ENCODE results near the gene RAB31. TPM values are rescaled to one million over a fixed set of nuclear protein-coding genes. Genes with fewer than 3 reads are reported as not detected.
A peak's percentile ranks its signal among the peaks of the same experiment; 100 is the strongest.

RAB31 gene
- polyA plus RNA-seq, 1 donor from 2014 or later = 16.3 TPM

DNA sequence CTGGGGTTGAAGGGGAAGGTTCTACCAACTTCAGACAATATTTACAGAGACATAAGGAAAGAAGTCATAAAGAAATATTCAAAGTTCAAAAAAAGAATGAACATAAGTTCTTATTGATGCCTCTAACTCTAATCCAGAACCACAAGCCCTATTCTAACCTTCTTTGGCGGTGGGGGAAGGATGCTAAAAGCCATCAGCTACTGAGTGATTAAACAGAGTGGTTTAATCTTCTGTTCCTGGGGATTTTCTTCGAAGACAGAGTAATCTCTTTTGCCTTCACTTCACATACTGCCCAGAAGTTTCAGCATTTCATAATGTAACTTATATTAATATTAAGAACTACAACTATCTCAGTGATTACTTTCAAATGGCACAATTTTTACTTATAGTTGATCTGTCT lies 126.5 kb downstream of the RAB31 start:
- Histone ChIP-seq H4K20me1 (ENCODE audit: insufficient read depth) (no peaks in the 10 kb centered on the region), H3K4me2 (ENCODE audit: low read length) (no peak overlapping the region), H3K79me2 (replicated peaks; ENCODE audit: insufficient read depth, low read length) (no peaks in the 10 kb centered on the region), H3F3A (ENCODE audit: insufficient read depth, low read length, poor library complexity, severe bottlenecking) (no peaks in the 10 kb centered on the region), H3K9me3 (ENCODE audit: low read length) (no peaks in the 10 kb centered on the region), H3K9me2 (ENCODE audit: insufficient read depth, low read length) (no peaks in the 10 kb centered on the region), H2AFZ (ENCODE audit: low read depth, low read length) (no peak overlapping the region), H3K27ac (ENCODE audit: low read length) (no peak overlapping the region), H3K27me3 (ENCODE audit: insufficient read depth, low read depth, low read length) (no peaks in the 10 kb centered on the region), H3K9ac (ENCODE audit: low read length) (no peak overlapping the region), H3K36me3 (ENCODE audit: insufficient read depth, low read length) (no peaks in the 10 kb centered on the region), H3K4me3 (ENCODE audit: low read length) (no peak overlapping the region)
- TF ChIP-seq SMC3 (conservative IDR thresholded peaks at IDR 0.05; ENCODE audit: poor library complexity) (no peak), RAD21 (conservative IDR thresholded peaks at IDR 0.05) (no peak)
- TF ChIP-seq, protein P1, sequence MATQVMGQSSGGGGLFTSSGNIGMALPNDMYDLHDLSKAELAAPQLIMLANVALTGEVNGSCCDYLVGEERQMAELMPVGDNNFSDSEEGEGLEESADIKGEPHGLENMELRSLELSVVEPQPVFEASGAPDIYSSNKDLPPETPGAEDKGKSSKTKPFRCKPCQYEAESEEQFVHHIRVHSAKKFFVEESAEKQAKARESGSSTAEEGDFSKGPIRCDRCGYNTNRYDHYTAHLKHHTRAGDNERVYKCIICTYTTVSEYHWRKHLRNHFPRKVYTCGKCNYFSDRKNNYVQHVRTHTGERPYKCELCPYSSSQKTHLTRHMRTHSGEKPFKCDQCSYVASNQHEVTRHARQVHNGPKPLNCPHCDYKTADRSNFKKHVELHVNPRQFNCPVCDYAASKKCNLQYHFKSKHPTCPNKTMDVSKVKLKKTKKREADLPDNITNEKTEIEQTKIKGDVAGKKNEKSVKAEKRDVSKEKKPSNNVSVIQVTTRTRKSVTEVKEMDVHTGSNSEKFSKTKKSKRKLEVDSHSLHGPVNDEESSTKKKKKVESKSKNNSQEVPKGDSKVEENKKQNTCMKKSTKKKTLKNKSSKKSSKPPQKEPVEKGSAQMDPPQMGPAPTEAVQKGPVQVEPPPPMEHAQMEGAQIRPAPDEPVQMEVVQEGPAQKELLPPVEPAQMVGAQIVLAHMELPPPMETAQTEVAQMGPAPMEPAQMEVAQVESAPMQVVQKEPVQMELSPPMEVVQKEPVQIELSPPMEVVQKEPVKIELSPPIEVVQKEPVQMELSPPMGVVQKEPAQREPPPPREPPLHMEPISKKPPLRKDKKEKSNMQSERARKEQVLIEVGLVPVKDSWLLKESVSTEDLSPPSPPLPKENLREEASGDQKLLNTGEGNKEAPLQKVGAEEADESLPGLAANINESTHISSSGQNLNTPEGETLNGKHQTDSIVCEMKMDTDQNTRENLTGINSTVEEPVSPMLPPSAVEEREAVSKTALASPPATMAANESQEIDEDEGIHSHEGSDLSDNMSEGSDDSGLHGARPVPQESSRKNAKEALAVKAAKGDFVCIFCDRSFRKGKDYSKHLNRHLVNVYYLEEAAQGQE (IDR thresholded peaks at IDR 0.05; ENCODE audit: borderline replicate concordance) = no peak

DNA sequence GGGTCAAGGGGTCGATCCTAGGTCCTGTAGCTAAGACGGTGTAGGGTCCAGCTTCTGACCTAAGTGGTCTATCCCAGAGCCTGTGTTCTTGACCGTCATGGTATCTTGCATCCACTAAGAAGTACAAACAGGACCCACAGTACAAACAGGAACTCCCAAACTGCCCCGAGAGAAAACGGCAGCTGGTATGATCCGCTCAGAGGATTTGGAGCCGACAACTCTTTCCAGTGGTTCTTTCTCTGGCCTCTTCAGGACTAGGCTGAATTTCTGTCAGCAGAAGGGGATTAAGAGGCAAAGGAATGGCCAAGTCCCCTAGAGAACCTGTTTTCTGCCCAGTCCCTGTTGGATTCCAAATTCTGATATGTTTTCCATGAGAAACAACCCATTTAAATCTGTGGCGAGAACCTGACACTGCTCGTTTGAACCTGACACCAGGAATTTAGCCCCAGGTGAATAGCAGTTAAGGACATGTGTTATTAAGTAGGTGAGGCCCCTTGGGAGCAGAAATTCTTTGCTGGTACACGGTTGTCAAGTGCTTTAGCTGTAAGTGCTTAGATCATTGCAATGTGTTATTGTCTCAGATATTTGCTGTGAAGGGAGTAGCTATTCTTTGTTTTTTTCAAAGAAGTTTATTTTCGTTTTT lies 127.1 kb downstream of the RAB31 start:
- H3K27ac ChIP-seq (ENCODE audit: low read length) = peak overlapping the region; percentile 15
- TF ChIP-seq POLR2AphosphoS5 (IDR thresholded peaks at IDR 0.05) (peak; percentile 54), RAD21 (conservative IDR thresholded peaks at IDR 0.05) (no peak)
- no peak overlapping the region for H2AFZ ChIP-seq (ENCODE audit: low read depth, low read length)
- no peaks in the 10 kb centered on the region for H3F3A ChIP-seq (ENCODE audit: insufficient read depth, low read length, poor library complexity, severe bottlenecking)
- H3K27me3 ChIP-seq (ENCODE audit: insufficient read depth, low read depth, low read length) = no peaks in the 10 kb centered on the region
- no peaks in the 10 kb centered on the region for H3K79me2 ChIP-seq (replicated peaks; ENCODE audit: insufficient read depth, low read length)
- no peaks in the 10 kb centered on the region for H3K9me2 ChIP-seq (ENCODE audit: insufficient read depth, low read length)
- H3K4me2 ChIP-seq (ENCODE audit: low read length) = peak overlapping the region; percentile 60
- no peaks in the 10 kb centered on the region for H3K9me3 ChIP-seq (ENCODE audit: low read length)
- H3K9ac ChIP-seq (ENCODE audit: low read length) = peak overlapping the region; percentile 38
- H4K20me1 ChIP-seq (ENCODE audit: insufficient read depth) = no peaks in the 10 kb centered on the region
- H3K36me3 ChIP-seq (ENCODE audit: insufficient read depth, low read length) = no peaks in the 10 kb centered on the region
- peak overlapping the region; percentile 51 for H3K4me3 ChIP-seq (ENCODE audit: low read length)

- Histone ChIP-seq H3K4me3 (ENCODE audit: low read length) (peak overlapping the region; percentile 51), H3K27me3 (ENCODE audit: insufficient read depth, low read depth, low read length) (no peaks in the 10 kb centered on the region), H3K9me2 (ENCODE audit: insufficient read depth, low read length) (no peaks in the 10 kb centered on the region), H4K20me1 (ENCODE audit: insufficient read depth) (no peaks in the 10 kb centered on the region), H3K79me2 (replicated peaks; ENCODE audit: insufficient read depth, low read length) (no peaks in the 10 kb centered on the region), H3K9ac (ENCODE audit: low read length) (peak overlapping the region; percentile 38), H2AFZ (ENCODE audit: low read depth, low read length) (no peak overlapping the region), H3K27ac (ENCODE audit: low read length) (peak overlapping the region; percentile 15), H3K4me2 (ENCODE audit: low read length) (peak overlapping the region; percentile 60), H3K9me3 (ENCODE audit: low read length) (no peaks in the 10 kb centered on the region), H3F3A (ENCODE audit: insufficient read depth, low read length, poor library complexity, severe bottlenecking) (no peaks in the 10 kb centered on the region), H3K36me3 (ENCODE audit: insufficient read depth, low read length) (no peaks in the 10 kb centered on the region)
- TF ChIP-seq CTCF (IDR thresholded peaks at IDR 0.05; ENCODE audit: poor library complexity, severe bottlenecking) (no peak), RAD21 (conservative IDR thresholded peaks at IDR 0.05) (peak; percentile 8)
Measured at GRCh38 chr18:9835825-9836224, 127.7 kb downstream of the RAB31 start.

Measured in neural cell (in vitro differentiated cells).